ENCODE measurements around the gene UCK2. TPM values are rescaled to one million over a fixed set of nuclear protein-coding genes. Genes with fewer than 3 reads are reported as not detected.

The UCK2 gene
- total RNA-seq, 1 experiment from 2014 or later: 88.4 TPM

- POLR2A ChIA-PET: no interaction called here
These were observed 79.9 kb downstream of the UCK2 start for GRCh38 chr1:165907256-165907857.

More at GRCh38 chr1:165907256-165907857, 79.9 kb downstream of the UCK2 start:
- DNase-seq (ENCODE audit: low read depth, low spot score) (no peak), ATAC-seq (no peak)
- Histone ChIP-seq H3K9me3 (ENCODE audit: control insufficient read depth in 1 of 2, insufficient read depth in 1 of 2, low read depth in 1 of 2, low read length in 2 of 2) (no peaks in the 10 kb centered on the region), H3K4me3 (replicated peaks in 1 of 2; ENCODE audit: low read depth in 1 of 2, low read length in 2 of 2) (no peak overlapping the region), H3K4me1 (ENCODE audit: control insufficient read depth in 1 of 2, insufficient read depth in 2 of 2, low read length in 2 of 2) (peaks cover 0 to 3% of the 10 kb centered on the region in 2 experiments; a peak in 1 of 4 replicates), H3K36me3 (ENCODE audit: control insufficient read depth in 1 of 2, insufficient read depth in 2 of 2, low read length in 2 of 2) (peaks cover 7 to 61% of the 10 kb centered on the region in 2 experiments; a peak in 3 of 4 replicates), H3K4me2 (ENCODE audit: low read length) (no peak overlapping the region), H4K20me1 (ENCODE audit: insufficient read depth) (no peaks in the 10 kb centered on the region), H3K79me2 (ENCODE audit: insufficient read depth, low read length) (peaks cover 27% of the 10 kb centered on the region; the same call in 1 of the 2 replicates), H3K9ac (ENCODE audit: low read length) (no peak overlapping the region), H3K27ac (ENCODE audit: low read depth, low read length) (no peak overlapping the region), H2AFZ (ENCODE audit: low read depth, low read length, poor library complexity, severe bottlenecking) (no peak overlapping the region), H3K9me2 (ENCODE audit: insufficient read depth) (no peaks in the 10 kb centered on the region), H3K27me3 (ENCODE audit: insufficient read depth, low read length) (no peaks in the 10 kb centered on the region)
- RAD21 ChIA-PET (ENCODE audit: low non-redundant PET in 1 of 2, low total read pairs in 2 of 2, uncharacterized antibody in 2 of 2, unreplicated experiment in 2 of 2): no interaction called here
- no TSS peak for BruUV-seq (replicated peaks)
- intact Hi-C loops (cut with micrococcal nuclease): no loop called here
- TF ChIP-seq JUND (IDR thresholded peaks at IDR 0.05): no peak
- no peak for TF ChIP-seq POLR2A (IDR thresholded peaks at IDR 0.05; ENCODE audit: borderline replicate concordance, extremely low read depth, insufficient read depth, insufficient read length)
- TF ChIP-seq ZNF274 (IDR thresholded peaks at IDR 0.05; ENCODE audit: low read depth, low read length): no peak
- no peak for TF ChIP-seq FOSL1 (IDR thresholded peaks at IDR 0.05; ENCODE audit: low read depth)
- TF ChIP-seq SP1 (IDR thresholded peaks at IDR 0.05; ENCODE audit: low read depth): no peak
- TF ChIP-seq CTCF (IDR thresholded peaks at IDR 0.05 in 2 of 3, conservative IDR thresholded peaks at IDR 0.05 in 1 of 3; ENCODE audit: borderline replicate concordance in 1 of 3, insufficient read depth in 1 of 3, low read depth in 2 of 3, low read length in 2 of 3): no peak
- TF ChIP-seq EZH2 (IDR thresholded peaks at IDR 0.05): no peak
- no peak for TF ChIP-seq TCF7L2 (IDR thresholded peaks at IDR 0.05; ENCODE audit: borderline replicate concordance, extremely low read depth, insufficient read depth, insufficient read length)
- TF ChIP-seq EZH2phosphoT487 (IDR thresholded peaks at IDR 0.05; ENCODE audit: borderline replicate concordance): no peak
- no peak for TF ChIP-seq MAX (IDR thresholded peaks at IDR 0.05)
- TF ChIP-seq SRF (IDR thresholded peaks at IDR 0.05; ENCODE audit: low read depth): no peak
- TF ChIP-seq YY1 (IDR thresholded peaks at IDR 0.05; ENCODE audit: extremely low read depth, insufficient replicate concordance, low read depth, low read length): no peak
- TF ChIP-seq CEBPB (IDR thresholded peaks at IDR 0.05; ENCODE audit: low read depth): no peak
- no peak for TF ChIP-seq ZFX (IDR thresholded peaks at IDR 0.05)
- CTCF ChIA-PET: no interaction called here

All from HCT116 (cell line).